Testis (tissue), 3 donors: ENCODE results near the gene NEURL1. TPM values are rescaled to one million over a fixed set of nuclear protein-coding genes. Genes with fewer than 3 reads are reported as not detected.
"Not testable (repeated sequence)": the region's sequence is repeated elsewhere in the genome, so short reads cannot be mapped to it uniquely, and the experiment has no call there.

ENCODE experiments used
- DNase-seq: peaks from one replicate; pipeline ENCODE4 v3.0.0-alpha.2; 2019
- H3K27ac ChIP-seq, 2 donors: fragments of 200-600 bp; sonication (generic); one replicate each; pipeline ENCODE4 v1.5.1; 2019
- H3K27me3 ChIP-seq: fragments of 200-600 bp; sonication (generic); one replicate; pipeline ENCODE4 v1.5.1; 2019
- H3K36me3 ChIP-seq: fragments of 200-600 bp; sonication (generic); one replicate; pipeline ENCODE4 v1.5.1; 2017; ENCODE audit warnings: low read depth; ENCODE audit errors: missing control alignments
- H3K4me1 ChIP-seq: fragments of 200-600 bp; sonication (generic); one replicate; pipeline ENCODE4 v1.5.1; 2019
- H3K4me3 ChIP-seq, 2 donors: fragments of 200-600 bp; sonication (generic); one replicate each; pipeline ENCODE4 v1.5.1; 2017 to 2019
- H3K9me3 ChIP-seq: fragments of 200-600 bp; sonication (generic); one replicate; pipeline ENCODE4 v1.5.1; 2017
- POLR2A ChIP-seq: fragments of 450-650 bp; IDR thresholded peaks from one replicate; pipeline ENCODE4 v1.6.1; 2017; ENCODE audit warnings: antibody characterized with exemption, mild to moderate bottlenecking, moderate library complexity
- WGBS, 2 donors: methylation state at CpG; one replicate each; pipeline ENCODE4 v1.1.5; 2018; 5-methylcytosine and 5-hydroxymethylcytosine counted together
- intact Hi-C: fragments of 100-400 bp; cut with DNase I; formaldehyde crosslinking; loops from one replicate; pipeline ENCODE4 v1.15.1; 2023; ENCODE audit warnings: low total_unique reads
- polyA plus RNA-seq: library from polyadenylated mRNA; stranded (reverse); fragments of 350-450 nt; fragmentation: Illumina TruSeq; extraction: RNeasy Lipid Tissue Mini Kit (QIAGEN cat#74804); gene quantifications from one replicate; pipeline ENCODE4 v1.2.3, GENCODE V29; 2014; ENCODE audit warnings: low read depth, low replicate concordance; ENCODE audit not compliant: insufficient read depth
- total RNA-seq, 2 donors: library from RNA; depleted of rRNA; stranded (reverse); fragments of >200 nt; gene quantifications; one replicate each; pipeline ENCODE4 v1.2.3, GENCODE V29; 2016
- TF ChIP-seq, protein P1 (sequence below), 3 experiments: fragments of 450-650 bp in 2 of 3; fragments of 200-600 bp in 1 of 3; sonication (generic) in 1 of 3; IDR thresholded peaks; one replicate each; pipeline ENCODE4 v1.5.1; 2016 to 2019; ENCODE audit warnings: antibody characterized with exemption in 3 of 3, mild to moderate bottlenecking in 2 of 3, moderate library complexity in 1 of 3

Gene NEURL1
- total and polyA plus RNA-seq, 3 donors from 2014 or later, result 17.8 to 21.9 (median 19.8) TPM

DNA sequence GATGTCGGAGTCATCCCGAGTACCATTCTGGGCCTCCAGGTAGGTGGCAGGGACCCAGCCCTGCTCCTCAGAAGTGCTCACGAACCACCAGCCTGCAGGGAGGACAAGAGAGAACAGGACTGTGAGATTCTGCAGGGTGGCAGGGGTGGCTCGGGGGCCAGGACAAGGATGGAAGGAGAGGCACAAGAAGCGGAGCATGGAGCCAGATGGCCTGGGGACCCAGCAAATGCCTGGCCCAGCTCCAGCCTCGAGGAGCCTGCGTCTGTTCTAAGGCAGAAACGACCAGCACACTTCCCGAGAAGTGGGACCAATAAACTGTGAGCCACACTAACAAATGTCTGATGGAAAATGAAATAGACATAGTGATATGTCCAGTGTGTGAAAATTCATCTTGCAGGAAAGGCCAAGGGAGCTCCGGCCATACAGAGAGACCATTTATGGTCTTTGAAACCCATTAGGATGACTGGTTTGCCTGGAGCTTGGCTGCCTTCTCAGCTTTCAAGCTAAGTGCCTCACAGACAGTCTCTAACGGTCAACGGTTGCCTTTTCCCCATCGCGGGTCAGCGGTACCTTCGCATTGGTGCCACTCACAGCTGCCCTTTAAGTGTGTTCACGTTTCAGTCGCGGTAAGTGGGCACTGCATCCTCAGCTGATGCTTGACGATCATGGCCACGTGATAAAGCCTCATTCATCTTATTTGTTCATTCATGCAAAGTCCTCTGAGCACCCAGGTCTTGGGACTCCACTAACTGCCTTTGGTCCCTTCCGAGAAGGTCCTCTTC, 133.8 kb downstream of the NEURL1 start:
- no peak overlapping the region for H3K4me3 ChIP-seq
- H3K27ac ChIP-seq, result no peak overlapping the region
- intact Hi-C loops, result no loop called here
- no peak for TF ChIP-seq POLR2A
- TF ChIP-seq, protein P1, sequence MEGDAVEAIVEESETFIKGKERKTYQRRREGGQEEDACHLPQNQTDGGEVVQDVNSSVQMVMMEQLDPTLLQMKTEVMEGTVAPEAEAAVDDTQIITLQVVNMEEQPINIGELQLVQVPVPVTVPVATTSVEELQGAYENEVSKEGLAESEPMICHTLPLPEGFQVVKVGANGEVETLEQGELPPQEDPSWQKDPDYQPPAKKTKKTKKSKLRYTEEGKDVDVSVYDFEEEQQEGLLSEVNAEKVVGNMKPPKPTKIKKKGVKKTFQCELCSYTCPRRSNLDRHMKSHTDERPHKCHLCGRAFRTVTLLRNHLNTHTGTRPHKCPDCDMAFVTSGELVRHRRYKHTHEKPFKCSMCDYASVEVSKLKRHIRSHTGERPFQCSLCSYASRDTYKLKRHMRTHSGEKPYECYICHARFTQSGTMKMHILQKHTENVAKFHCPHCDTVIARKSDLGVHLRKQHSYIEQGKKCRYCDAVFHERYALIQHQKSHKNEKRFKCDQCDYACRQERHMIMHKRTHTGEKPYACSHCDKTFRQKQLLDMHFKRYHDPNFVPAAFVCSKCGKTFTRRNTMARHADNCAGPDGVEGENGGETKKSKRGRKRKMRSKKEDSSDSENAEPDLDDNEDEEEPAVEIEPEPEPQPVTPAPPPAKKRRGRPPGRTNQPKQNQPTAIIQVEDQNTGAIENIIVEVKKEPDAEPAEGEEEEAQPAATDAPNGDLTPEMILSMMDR (IDR thresholded peaks at IDR 0.05), result no peak
- no peaks in the 10 kb centered on the region for H3K36me3 ChIP-seq
- no peaks in the 10 kb centered on the region for H3K27me3 ChIP-seq
- H3K9me3 ChIP-seq, result no peaks in the 10 kb centered on the region
- WGBS, 2 donors, result 84 to 89% methylated on average over 16 to 22 of the region's 22 CpGs
- no peak for DNase-seq
- peaks cover 6% of the 10 kb centered on the region for H3K4me1 ChIP-seq

DNA sequence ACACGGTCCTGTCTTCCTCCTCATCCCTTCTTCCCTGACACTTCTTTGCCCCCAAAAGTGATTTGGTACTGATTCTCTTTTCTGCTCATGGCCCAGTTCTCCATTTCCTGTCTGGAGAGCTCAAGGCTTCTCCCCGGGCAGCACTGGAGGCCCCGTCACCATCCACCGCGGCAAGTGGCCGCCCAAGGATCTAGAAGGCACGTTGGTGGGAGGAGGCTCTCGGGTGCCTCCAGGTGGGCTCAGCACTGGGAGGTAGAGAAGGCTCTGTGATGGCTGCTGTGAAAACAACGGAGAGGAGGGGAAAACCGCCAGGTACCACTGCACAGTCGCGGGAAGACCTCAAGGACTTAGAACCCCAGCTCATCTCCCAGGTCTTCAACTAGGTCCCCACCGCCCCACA, 134.4 kb downstream of the NEURL1 start:
- peaks cover 3% of the 10 kb centered on the region for H3K4me1 ChIP-seq
- H3K9me3 ChIP-seq, result no peaks in the 10 kb centered on the region
- 92 to 93% methylated on average over 10 to 13 of the region's 13 CpGs for WGBS, 2 donors
- TF ChIP-seq, protein P1 (IDR thresholded peaks at IDR 0.05), result no peak
- no peak for TF ChIP-seq POLR2A
- no peak overlapping the region for H3K4me3 ChIP-seq
- DNase-seq, result no peak
- intact Hi-C loops, result no loop called here
- H3K36me3 ChIP-seq, result no peaks in the 10 kb centered on the region
- no peak overlapping the region for H3K27ac ChIP-seq
- no peaks in the 10 kb centered on the region for H3K27me3 ChIP-seq

DNA sequence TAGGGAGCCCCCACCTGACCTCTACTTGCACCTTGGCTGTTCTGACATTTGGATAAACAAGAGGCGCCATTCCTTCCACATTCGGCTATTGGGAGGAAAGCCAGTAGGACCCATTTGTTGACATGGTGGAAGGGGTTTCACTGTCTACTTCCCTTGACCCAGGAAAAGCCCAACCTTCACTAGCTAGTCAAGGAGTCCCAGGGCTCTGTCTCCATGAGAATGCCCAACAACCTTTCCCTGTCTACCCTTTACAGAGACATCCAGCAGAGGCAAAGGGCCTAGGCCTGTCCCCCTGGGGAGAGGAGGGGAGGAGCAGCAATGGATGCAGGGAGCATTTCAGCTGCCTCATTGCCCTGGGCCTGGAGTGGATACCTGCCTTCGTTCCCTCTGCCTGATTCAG, 136.1 kb downstream of the NEURL1 start:
- Histone ChIP-seq H3K9me3 (no peaks in the 10 kb centered on the region), H3K27ac (no peak overlapping the region), H3K36me3 (no peaks in the 10 kb centered on the region), H3K4me1 (peaks cover 3% of the 10 kb centered on the region), H3K27me3 (no peaks in the 10 kb centered on the region), H3K4me3 (no peak overlapping the region)
- DNase-seq, result no peak
- intact Hi-C loops, result no loop called here
- TF ChIP-seq, protein P1 (IDR thresholded peaks at IDR 0.05), result no peak
- TF ChIP-seq POLR2A, result no peak
- WGBS, 2 donors, result 63 to 64% methylated on average over 3 of the region's 3 CpGs

DNA sequence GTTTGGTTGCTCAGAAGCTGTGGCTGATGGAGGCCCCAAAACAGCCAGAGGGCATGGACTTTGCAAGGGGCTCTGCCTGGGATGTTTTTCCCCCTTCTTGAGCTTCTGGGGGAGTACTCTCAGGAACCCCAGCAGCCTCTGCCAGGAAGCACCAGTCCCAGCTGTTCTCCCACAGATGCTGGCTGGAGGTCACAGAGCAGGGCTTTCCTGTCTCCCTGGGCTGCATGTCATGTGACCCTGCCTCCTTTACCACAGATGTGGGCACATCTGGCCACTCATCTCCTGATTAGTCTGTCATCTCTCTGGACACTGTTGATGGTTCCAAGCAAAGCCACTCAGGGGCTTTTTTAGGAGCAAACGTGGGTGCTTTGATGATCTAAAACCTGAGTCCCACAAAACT, 136.7 kb downstream of the NEURL1 start:
- DNase-seq, result no peak
- Histone ChIP-seq H3K27me3 (no peaks in the 10 kb centered on the region), H3K9me3 (no peaks in the 10 kb centered on the region), H3K36me3 (no peaks in the 10 kb centered on the region), H3K4me1 (peaks cover 3% of the 10 kb centered on the region), H3K4me3 (no peak overlapping the region), H3K27ac (no peak overlapping the region)
- TF ChIP-seq POLR2A, result no peak
- TF ChIP-seq, protein P1 (IDR thresholded peaks at IDR 0.05), result no peak
- intact Hi-C loops, result no loop called here
- 55% methylated on average over 1 of the region's 1 CpG; no CpG with 5 or more reads in 1 of the 2 donors for WGBS, 2 donors

DNA sequence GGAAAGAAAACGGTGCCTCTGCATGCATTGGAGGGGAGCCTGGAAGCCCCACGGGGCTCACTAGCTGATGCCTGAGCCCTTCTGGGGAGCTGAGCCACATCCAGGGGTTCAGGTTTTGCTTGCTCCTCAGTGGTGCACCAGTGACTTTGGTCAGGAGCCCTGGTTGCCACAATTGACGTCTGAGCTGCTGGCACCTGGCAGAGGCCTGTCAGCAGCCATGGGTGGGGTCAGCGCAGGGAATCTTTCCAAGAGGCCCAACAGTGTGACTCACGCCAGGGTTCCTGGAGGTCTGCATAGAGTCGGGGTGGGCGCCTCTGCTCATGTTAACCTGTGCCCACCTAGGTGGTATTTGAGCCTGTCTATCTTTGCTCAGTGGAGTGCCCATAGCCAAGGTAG, 138.7 kb downstream of the NEURL1 start:
- Histone ChIP-seq H3K9me3 (no peaks in the 10 kb centered on the region), H3K4me3 (no peak overlapping the region), H3K4me1 (peaks cover 12% of the 10 kb centered on the region), H3K36me3 (no peaks in the 10 kb centered on the region), H3K27ac (no peak overlapping the region), H3K27me3 (no peaks in the 10 kb centered on the region)
- TF ChIP-seq, protein P1 (IDR thresholded peaks at IDR 0.05), result no peak
- no peak for DNase-seq
- intact Hi-C loops, result no loop called here
- 82 to 100% methylated on average over 2 to 7 of the region's 7 CpGs for WGBS, 2 donors

DNA sequence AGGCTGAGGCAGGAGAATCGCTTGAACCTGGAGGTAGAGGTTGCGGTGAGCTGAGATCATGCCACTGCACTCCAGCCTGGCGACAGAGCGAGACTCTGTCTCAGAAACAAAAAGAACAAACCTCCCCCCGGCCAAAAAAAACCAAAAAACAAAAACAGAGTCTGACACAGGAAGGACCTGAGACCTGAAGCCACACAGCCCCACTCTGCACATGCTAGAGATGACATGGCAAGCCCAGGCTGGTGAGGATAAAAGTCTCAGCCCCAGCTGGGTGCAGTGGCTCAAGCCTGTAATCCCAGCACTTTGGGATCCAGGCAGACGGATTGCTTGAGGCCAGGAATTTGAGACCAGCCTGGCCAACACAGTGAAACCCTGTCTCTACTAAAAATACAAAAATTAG, 139.4 kb downstream of the NEURL1 start:
- H3K27me3 ChIP-seq, H3K4me3 ChIP-seq, DNase-seq, H3K27ac ChIP-seq, intact Hi-C loops, H3K36me3 ChIP-seq, H3K9me3 ChIP-seq: not testable (repeated sequence)
- peaks cover 18% of the 10 kb centered on the region for H3K4me1 ChIP-seq
- 86 to 89% methylated on average over 6 of the region's 6 CpGs for WGBS, 2 donors
